PC-3 (cell line): ENCODE results near the gene FBXL12. TPM values are rescaled to one million over a fixed set of nuclear protein-coding genes. Genes with fewer than 3 reads are reported as not detected.
"Not testable (repeated sequence)": the region's sequence is repeated elsewhere in the genome, so short reads cannot be mapped to it uniquely, and the experiment has no call there.

Source experiments
- ATAC-seq: fragments of 200-7000 bp; cut with Tn5 transposase; 2 replicates; pipeline ENCODE4 v1.9.1; 2020; ENCODE audit warnings: mild to moderate bottlenecking, moderate library complexity
- BruUV-seq: library from RNA; stranded (reverse); fragments of 400-500 nt; replicated peaks from 2 replicates; lab custom pipeline; 2021; lab: Mats Ljungman, UMichigan
- CTCF ChIA-PET: fragments of 300-600 bp; sonication (Branson Sonifier 250); formaldehyde crosslinking; loops from one replicate; lab custom pipeline; 2022; ENCODE audit warnings: antibody characterized with exemption; lab: Charles Lee
- POLR2A ChIA-PET: fragments of 300-600 bp; sonication (Branson Sonifier 250); formaldehyde crosslinking; loops from one replicate; lab custom pipeline; 2022; ENCODE audit warnings: antibody characterized with exemption; ENCODE audit not compliant: unreplicated experiment; lab: Charles Lee
- DNase-seq: peaks from one replicate; pipeline ENCODE4 v3.0.0-alpha.2; 2015
- H2AFZ ChIP-seq: fragments of 300-600 bp; sonication (generic); 2 replicates; pipeline ENCODE4 v1.6.0; 2016; ENCODE audit warnings: antibody characterized with exemption, low read length
- H3F3A ChIP-seq: fragments of 300-600 bp; sonication (generic); one replicate; pipeline ENCODE4 v1.6.0; 2017; ENCODE audit warnings: antibody characterized with exemption, low read length, control low read depth, mild to moderate bottlenecking; ENCODE audit not compliant: unreplicated experiment
- H3K27ac ChIP-seq: fragments of 300-600 bp; sonication (generic); 2 replicates; pipeline ENCODE4 v1.5.1; 2016; ENCODE audit warnings: mild to moderate bottlenecking, low read length
- H3K27me3 ChIP-seq: fragments of 300-600 bp; sonication (generic); 2 replicates; pipeline ENCODE4 v1.6.1; 2016; ENCODE audit warnings: low read length, mixed read lengths
- H3K36me3 ChIP-seq: fragments of 300-600 bp; sonication (generic); 2 replicates; pipeline ENCODE4 v1.6.1; 2016; ENCODE audit warnings: low read depth, mixed run types, low read length, mixed read lengths
- H3K4me1 ChIP-seq: fragments of 300-600 bp; sonication (generic); 2 replicates; pipeline ENCODE4 v1.5.1; 2016; ENCODE audit warnings: low read length; ENCODE audit not compliant: insufficient read depth
- H3K4me2 ChIP-seq: fragments of 300-600 bp; sonication (generic); 2 replicates; pipeline ENCODE4 v1.6.0; 2016; ENCODE audit warnings: low read length
- H3K4me3 ChIP-seq: fragments of 300-600 bp; sonication (generic); 2 replicates; pipeline ENCODE4 v1.5.1; 2016; ENCODE audit warnings: mild to moderate bottlenecking, low read length, mixed read lengths
- H3K79me2 ChIP-seq: fragments of 300-600 bp; sonication (generic); 2 replicates; pipeline ENCODE4 v1.6.1; 2017; ENCODE audit warnings: low read length, mixed read lengths
- H3K9ac ChIP-seq: fragments of 300-600 bp; sonication (generic); 2 replicates; pipeline ENCODE4 v1.6.0; 2016; ENCODE audit warnings: mild to moderate bottlenecking, low read length
- H3K9me2 ChIP-seq: fragments of 300-600 bp; sonication (generic); replicated peaks from 2 replicates; pipeline ENCODE4 v1.6.1; 2016; ENCODE audit warnings: mixed run types, low read length, mixed read lengths
- H3K9me3 ChIP-seq: fragments of 300-600 bp; sonication (generic); 2 replicates; pipeline ENCODE4 v1.6.1; 2016; ENCODE audit warnings: low read length, mixed read lengths
- H4K20me1 ChIP-seq: fragments of 300-600 bp; sonication (generic); 2 replicates; pipeline ENCODE4 v1.6.1; 2016; ENCODE audit warnings: low read length, mixed read lengths
- EZH2 ChIP-seq: fragments of 300-600 bp; sonication (generic); IDR thresholded peaks from one replicate; pipeline ENCODE4 v1.6.1; 2017; ENCODE audit warnings: antibody characterized with exemption, mild to moderate bottlenecking, low read length; ENCODE audit not compliant: unreplicated experiment
- EZH2phosphoT487 ChIP-seq: fragments of 300-600 bp; sonication (generic); IDR thresholded peaks from 2 replicates; pipeline ENCODE4 v1.6.1; 2018; ENCODE audit warnings: mild to moderate bottlenecking, antibody characterized with exemption, low read length, borderline replicate concordance
- intact Hi-C: fragments of 100-400 bp; cut with micrococcal nuclease; formaldehyde crosslinking; loops from 2 replicates; pipeline ENCODE4 v1.9.0; 2023
- total RNA-seq: library from RNA; depleted of rRNA; stranded (reverse); fragments of >200 nt; gene quantifications from 2 replicates; pipeline ENCODE4 v1.2.3, GENCODE V29; 2014
- TF ChIP-seq, protein P1 (sequence below): fragments of 300-600 bp; sonication (generic); conservative IDR thresholded peaks from 2 replicates; pipeline ENCODE4 v1.5.1; 2017; ENCODE audit warnings: antibody characterized with exemption, low read depth, mild to moderate bottlenecking, low read length

The FBXL12 gene
- total RNA-seq, 1 experiment from 2014 or later: 31.4 TPM

- Histone ChIP-seq H3K9ac (peak overlapping the region; percentile 51), H3K79me2 (no peaks in the 10 kb centered on the region), H3K4me3 (peak overlapping the region; percentile 75), H4K20me1 (no peaks in the 10 kb centered on the region), H3K27me3 (no peaks in the 10 kb centered on the region), H3F3A (no peaks in the 10 kb centered on the region), H3K4me2 (peak overlapping the region; percentile 88), H3K4me1 (peaks cover 9% of the 10 kb centered on the region; the same call in 1 of the 2 replicates), H2AFZ (peak overlapping the region; percentile 98), H3K36me3 (no peaks in the 10 kb centered on the region), H3K9me2 (no peaks in the 10 kb centered on the region), H3K27ac (peak overlapping the region; percentile 33; the same call in 1 of the 2 replicates), H3K9me3 (no peaks in the 10 kb centered on the region)
- intact Hi-C loops: loop anchor here (1.0 kb wide), 1 partner anchor 28 kb away; the partner anchor contains the start of gene FBXL12
- TF ChIP-seq EZH2 (no peak), EZH2phosphoT487 (no peak)
- TF ChIP-seq, protein P1, sequence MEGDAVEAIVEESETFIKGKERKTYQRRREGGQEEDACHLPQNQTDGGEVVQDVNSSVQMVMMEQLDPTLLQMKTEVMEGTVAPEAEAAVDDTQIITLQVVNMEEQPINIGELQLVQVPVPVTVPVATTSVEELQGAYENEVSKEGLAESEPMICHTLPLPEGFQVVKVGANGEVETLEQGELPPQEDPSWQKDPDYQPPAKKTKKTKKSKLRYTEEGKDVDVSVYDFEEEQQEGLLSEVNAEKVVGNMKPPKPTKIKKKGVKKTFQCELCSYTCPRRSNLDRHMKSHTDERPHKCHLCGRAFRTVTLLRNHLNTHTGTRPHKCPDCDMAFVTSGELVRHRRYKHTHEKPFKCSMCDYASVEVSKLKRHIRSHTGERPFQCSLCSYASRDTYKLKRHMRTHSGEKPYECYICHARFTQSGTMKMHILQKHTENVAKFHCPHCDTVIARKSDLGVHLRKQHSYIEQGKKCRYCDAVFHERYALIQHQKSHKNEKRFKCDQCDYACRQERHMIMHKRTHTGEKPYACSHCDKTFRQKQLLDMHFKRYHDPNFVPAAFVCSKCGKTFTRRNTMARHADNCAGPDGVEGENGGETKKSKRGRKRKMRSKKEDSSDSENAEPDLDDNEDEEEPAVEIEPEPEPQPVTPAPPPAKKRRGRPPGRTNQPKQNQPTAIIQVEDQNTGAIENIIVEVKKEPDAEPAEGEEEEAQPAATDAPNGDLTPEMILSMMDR: no peak
- ATAC-seq (peak; percentile 81), DNase-seq (peak; percentile 93)
- ChIA-PET POLR2A (no interaction called here), CTCF (no interaction called here)
- BruUV-seq: no TSS peak
Observed at GRCh38 chr19:9791552-9792205, 27.2 kb downstream of the FBXL12 start.

DNA sequence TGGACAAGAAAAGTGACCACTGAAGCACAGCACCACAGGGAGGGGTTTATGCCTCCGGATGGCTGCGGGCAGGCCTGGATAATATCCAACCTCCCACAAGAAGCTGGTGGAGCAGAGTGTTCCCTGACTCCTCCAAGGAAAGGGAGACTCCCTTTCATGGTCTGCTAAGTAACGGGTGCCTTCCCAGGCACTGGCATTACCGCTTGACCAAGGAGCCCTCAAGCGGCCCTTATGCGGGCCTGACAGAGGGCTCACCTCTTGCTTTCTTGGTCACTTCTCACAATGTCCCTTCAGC lies 27.9 kb downstream of the FBXL12 start:
- POLR2A ChIA-PET, H3F3A ChIP-seq, H3K4me1 ChIP-seq, H3K9me2 ChIP-seq, DNase-seq, H3K9ac ChIP-seq, H3K27me3 ChIP-seq, H4K20me1 ChIP-seq, ATAC-seq, intact Hi-C loops, H3K27ac ChIP-seq, H3K9me3 ChIP-seq, BruUV-seq, H3K36me3 ChIP-seq, H3K79me2 ChIP-seq, CTCF ChIA-PET: not testable (repeated sequence)
- H3K4me2 ChIP-seq: peak overlapping the region; percentile 73
- H3K4me3 ChIP-seq: peak overlapping the region; percentile 64
- H2AFZ ChIP-seq: peak overlapping the region; percentile 80

GRCh38 chr19:9789579-9789978 lies 29.3 kb downstream of the FBXL12 start:
- H3K79me2 ChIP-seq, H3K27ac ChIP-seq, DNase-seq, H3K27me3 ChIP-seq, ATAC-seq, H3K4me3 ChIP-seq, CTCF ChIA-PET, H3K9ac ChIP-seq, H3K9me2 ChIP-seq, H3F3A ChIP-seq, H3K9me3 ChIP-seq, H3K4me2 ChIP-seq, POLR2A ChIA-PET, intact Hi-C loops, H2AFZ ChIP-seq, BruUV-seq, H4K20me1 ChIP-seq, H3K36me3 ChIP-seq: not testable (repeated sequence)
- H3K4me1 ChIP-seq: peaks cover 11% of the 10 kb centered on the region

- no peak overlapping the region for H3K4me3 ChIP-seq
- no peaks in the 10 kb centered on the region for H3K36me3 ChIP-seq
- peaks cover 16% of the 10 kb centered on the region for H3K4me1 ChIP-seq
- TF ChIP-seq, protein P1: no peak
- no peak for TF ChIP-seq EZH2phosphoT487
- no peak overlapping the region for H2AFZ ChIP-seq
- ChIA-PET POLR2A (no interaction called here), CTCF (no interaction called here)
- ATAC-seq (no peak), DNase-seq (no peak)
- no peaks in the 10 kb centered on the region for H3K27me3 ChIP-seq
- H4K20me1 ChIP-seq: no peaks in the 10 kb centered on the region
- no peaks in the 10 kb centered on the region for H3K9me2 ChIP-seq
- H3F3A ChIP-seq: no peaks in the 10 kb centered on the region
- intact Hi-C loops: no loop called here
- H3K27ac ChIP-seq: no peak overlapping the region
- no peak overlapping the region for H3K9ac ChIP-seq
- H3K4me2 ChIP-seq: no peak overlapping the region
- no TSS peak for BruUV-seq
- no peaks in the 10 kb centered on the region for H3K9me3 ChIP-seq
- H3K79me2 ChIP-seq: no peaks in the 10 kb centered on the region
Observed at GRCh38 chr19:9789066-9789465, 29.8 kb downstream of the FBXL12 start.

DNA sequence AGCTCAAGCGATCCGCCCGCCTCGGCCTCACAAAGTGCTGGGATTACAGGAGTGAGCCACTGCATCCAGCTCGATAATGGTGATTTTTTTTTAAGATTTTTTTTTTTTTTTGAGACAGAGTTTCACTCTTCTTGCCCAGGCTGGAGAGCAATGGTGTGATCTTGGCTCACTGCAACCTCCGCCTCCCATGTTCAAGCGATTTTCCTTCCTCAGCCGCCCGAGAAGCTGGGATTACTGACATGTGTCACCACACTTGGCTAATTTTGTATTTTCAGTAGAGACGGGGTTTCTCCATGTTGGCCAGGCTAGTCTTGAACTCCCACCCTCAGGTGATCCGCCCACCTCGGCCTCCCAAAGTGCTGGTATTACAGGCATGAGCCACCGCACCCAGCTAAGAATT lies 30.3 kb downstream of the FBXL12 start:
- intact Hi-C loops, BruUV-seq, H3K36me3 ChIP-seq, H4K20me1 ChIP-seq, ATAC-seq, H3K4me3 ChIP-seq, H3K27me3 ChIP-seq, H3K9ac ChIP-seq, H3K79me2 ChIP-seq, H3K9me2 ChIP-seq, H3K9me3 ChIP-seq, H2AFZ ChIP-seq, DNase-seq, H3K27ac ChIP-seq, POLR2A ChIA-PET, H3K4me2 ChIP-seq, H3F3A ChIP-seq: not testable (repeated sequence)
- CTCF ChIA-PET: interaction anchor here (0.7 kb wide), 1 partner anchor 248 kb away, joined by 4 read pairs; no protein-coding TSS in a partner anchor
- peaks cover 21% of the 10 kb centered on the region for H3K4me1 ChIP-seq
